ENCODE data around the gene GCSH. TPM values are rescaled to one million over a fixed set of nuclear protein-coding genes. Genes with fewer than 3 reads are reported as not detected.

Gene GCSH
- total RNA-seq, 4 donors from 2014 or later: 5.6 to 13.0 (median 8.9) TPM; not detected in 1

DNA sequence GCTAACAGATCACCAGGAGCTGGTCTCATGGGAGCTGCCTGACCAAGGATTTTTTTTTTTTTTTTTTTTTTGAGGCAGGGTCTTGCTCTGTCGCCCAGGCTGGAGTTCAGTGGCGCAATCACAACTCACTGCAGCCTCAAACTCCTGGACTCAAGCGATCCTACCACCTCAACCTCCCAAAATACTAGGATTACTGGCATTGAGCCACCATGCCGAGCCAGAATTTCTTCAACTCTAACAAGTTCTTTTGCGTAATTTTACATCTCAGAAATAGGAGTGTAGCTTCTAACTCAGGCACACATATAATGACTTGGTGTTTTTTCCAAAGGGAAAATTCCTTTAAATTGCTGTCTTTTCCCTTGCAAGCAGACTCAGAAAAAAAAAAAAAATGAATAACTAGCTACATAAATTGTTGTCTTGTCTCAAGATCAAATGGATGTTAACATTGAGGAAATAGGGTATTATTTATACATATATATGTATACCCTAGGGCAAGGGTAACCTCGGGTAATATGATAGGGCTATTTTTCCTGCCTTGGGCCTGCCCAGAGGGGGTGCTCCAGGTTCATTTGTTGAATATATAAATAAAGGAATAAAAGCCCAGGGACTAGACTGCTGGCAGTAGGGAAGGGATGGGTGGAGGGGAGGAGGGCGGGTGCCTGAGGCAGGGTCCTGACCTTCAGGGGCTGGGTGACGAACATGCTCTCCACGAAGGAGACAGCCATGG, 42.8 kb upstream of the GCSH start:
- intact Hi-C loops (cut with DNase I; ENCODE audit: low total_unique reads): no loop called here
- no peak for TF ChIP-seq EP300 (IDR thresholded peaks at IDR 0.05; ENCODE audit: low read depth)
- TF ChIP-seq POLR2A (IDR thresholded peaks at IDR 0.05): no peak
- TF ChIP-seq POLR2AphosphoS5 (IDR thresholded peaks at IDR 0.05): no peak
- TF ChIP-seq, protein P1, sequence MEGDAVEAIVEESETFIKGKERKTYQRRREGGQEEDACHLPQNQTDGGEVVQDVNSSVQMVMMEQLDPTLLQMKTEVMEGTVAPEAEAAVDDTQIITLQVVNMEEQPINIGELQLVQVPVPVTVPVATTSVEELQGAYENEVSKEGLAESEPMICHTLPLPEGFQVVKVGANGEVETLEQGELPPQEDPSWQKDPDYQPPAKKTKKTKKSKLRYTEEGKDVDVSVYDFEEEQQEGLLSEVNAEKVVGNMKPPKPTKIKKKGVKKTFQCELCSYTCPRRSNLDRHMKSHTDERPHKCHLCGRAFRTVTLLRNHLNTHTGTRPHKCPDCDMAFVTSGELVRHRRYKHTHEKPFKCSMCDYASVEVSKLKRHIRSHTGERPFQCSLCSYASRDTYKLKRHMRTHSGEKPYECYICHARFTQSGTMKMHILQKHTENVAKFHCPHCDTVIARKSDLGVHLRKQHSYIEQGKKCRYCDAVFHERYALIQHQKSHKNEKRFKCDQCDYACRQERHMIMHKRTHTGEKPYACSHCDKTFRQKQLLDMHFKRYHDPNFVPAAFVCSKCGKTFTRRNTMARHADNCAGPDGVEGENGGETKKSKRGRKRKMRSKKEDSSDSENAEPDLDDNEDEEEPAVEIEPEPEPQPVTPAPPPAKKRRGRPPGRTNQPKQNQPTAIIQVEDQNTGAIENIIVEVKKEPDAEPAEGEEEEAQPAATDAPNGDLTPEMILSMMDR (IDR thresholded peaks at IDR 0.05): no peak
- WGBS, 2 donors (ENCODE audit: low coverage in 1 of 2): 80 to 81% methylated on average over 8 to 9 of the region's 9 CpGs

DNA sequence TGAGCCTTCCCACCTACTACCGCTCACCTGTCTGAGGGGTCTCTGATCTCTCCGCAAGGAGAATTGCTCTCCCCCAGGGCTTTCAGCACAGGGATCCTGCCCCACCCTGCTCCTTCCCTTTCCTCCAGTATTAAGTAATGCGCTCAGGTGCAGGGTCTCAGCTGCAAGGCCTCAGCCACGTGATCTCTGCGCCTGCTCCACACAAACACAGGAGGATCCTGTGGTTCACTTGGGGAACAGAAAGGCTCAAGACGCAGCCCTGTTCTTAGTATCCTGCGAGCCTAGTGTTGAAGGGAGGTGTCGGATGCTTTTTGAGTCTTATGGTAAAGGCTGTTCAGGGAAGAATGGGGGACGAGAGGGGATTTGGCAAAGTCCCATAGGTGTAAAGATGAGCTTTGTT, 41.6 kb upstream of the GCSH start:
- 73 to 85% methylated on average over 4 to 9 of the region's 9 CpGs for WGBS, 2 donors (ENCODE audit: low coverage in 1 of 2)
- Histone ChIP-seq H3K4me3 (no peak overlapping the region), H3K27ac (no peak overlapping the region), H3K4me1 (no peaks in the 10 kb centered on the region), H3K9me3 (no peaks in the 10 kb centered on the region), H3K27me3 (no peaks in the 10 kb centered on the region), H3K36me3 (no peaks in the 10 kb centered on the region)
- no peak for DNase-seq
- TF ChIP-seq, protein P1 (IDR thresholded peaks at IDR 0.05): no peak
- TF ChIP-seq EP300 (IDR thresholded peaks at IDR 0.05; ENCODE audit: low read depth) (no peak), POLR2A (IDR thresholded peaks at IDR 0.05) (no peak), POLR2AphosphoS5 (IDR thresholded peaks at IDR 0.05) (no peak)
- in situ Hi-C loops (cut with MboI; ENCODE audit: low pct_ligation_motif_present in 1 of 4, low pct_unique_long_range_greater_than_20kb in 1 of 4, low sequenced_read_pairs in 3 of 4) (no loop called here), intact Hi-C loops (cut with DNase I; ENCODE audit: low total_unique reads) (no loop called here)

More for the DNA sequence above, 42.8 kb upstream of the GCSH start:
- DNase-seq: no peak
- Histone ChIP-seq H3K4me3 (no peak overlapping the region), H3K27ac (no peak overlapping the region), H3K36me3 (no peaks in the 10 kb centered on the region), H3K4me1 (no peaks in the 10 kb centered on the region), H3K27me3 (no peaks in the 10 kb centered on the region), H3K9me3 (no peaks in the 10 kb centered on the region)
- in situ Hi-C loops (cut with MboI; ENCODE audit: low pct_ligation_motif_present in 1 of 4, low pct_unique_long_range_greater_than_20kb in 1 of 4, low sequenced_read_pairs in 3 of 4): no loop called here

DNA sequence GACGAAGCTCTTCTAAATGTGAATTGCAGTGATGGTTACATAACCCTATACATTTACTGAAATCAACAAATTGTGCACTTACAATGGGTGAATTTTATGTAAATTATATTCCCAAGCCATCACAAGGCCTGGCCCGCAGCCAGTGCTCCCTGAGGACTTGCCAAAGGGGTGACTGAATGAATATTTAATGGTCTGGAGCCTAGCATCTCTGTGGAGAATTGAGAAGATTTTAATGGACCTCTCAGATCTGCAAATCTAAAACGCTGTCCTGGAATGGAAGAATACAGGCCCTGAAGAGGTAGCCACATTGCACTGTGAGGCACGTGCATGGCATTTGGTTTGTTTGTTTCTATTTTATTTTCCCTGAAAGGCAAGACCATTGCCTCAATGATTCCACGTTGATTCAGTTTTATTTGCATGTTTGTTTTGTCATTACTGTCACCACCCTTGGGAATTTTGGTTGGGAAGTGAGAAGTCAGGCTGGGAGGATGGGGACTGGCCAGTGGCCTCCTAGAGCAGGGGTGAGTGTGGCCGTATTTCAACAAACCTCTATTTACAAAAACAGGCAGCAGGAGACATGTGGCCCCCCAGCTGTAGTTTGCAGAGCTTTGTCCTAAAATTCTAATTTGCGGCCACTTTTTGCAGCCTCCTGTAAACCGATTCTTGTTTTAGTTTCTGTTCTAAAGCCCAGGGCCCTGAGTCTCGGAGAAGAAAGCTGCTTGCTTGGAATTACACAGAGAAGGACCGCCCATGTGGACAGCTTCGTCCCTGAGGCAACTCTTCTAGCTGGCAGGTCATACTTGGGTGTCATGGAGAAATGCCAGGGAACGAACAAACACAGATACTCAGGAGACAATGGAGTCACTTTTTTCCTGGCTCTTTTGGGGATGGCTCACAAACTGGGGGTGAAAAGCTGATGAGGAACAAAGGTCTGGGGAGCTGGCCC, 40.5 kb upstream of the GCSH start:
- 55 to 65% methylated on average over 4 to 12 of the region's 12 CpGs for WGBS, 2 donors (ENCODE audit: low coverage in 1 of 2)
- H3K27ac ChIP-seq: peak overlapping the region in 2 of 4 donors; percentile 28 to 58
- no peak for TF ChIP-seq POLR2AphosphoS5 (IDR thresholded peaks at IDR 0.05)
- TF ChIP-seq POLR2A (IDR thresholded peaks at IDR 0.05): no peak
- TF ChIP-seq, protein P1 (IDR thresholded peaks at IDR 0.05): no peak
- no peak for TF ChIP-seq EP300 (IDR thresholded peaks at IDR 0.05; ENCODE audit: low read depth)
- H3K36me3 ChIP-seq: no peaks in the 10 kb centered on the region
- no peaks in the 10 kb centered on the region for H3K9me3 ChIP-seq
- H3K27me3 ChIP-seq: no peaks in the 10 kb centered on the region
- in situ Hi-C loops (cut with MboI; ENCODE audit: low pct_ligation_motif_present in 1 of 4, low pct_unique_long_range_greater_than_20kb in 1 of 4, low sequenced_read_pairs in 3 of 4) (no loop called here), intact Hi-C loops (cut with DNase I; ENCODE audit: low total_unique reads) (no loop called here)
- peak overlapping the region in 1 of 4 donors; percentile 19 for H3K4me3 ChIP-seq
- H3K4me1 ChIP-seq: no peaks in the 10 kb centered on the region
- DNase-seq: no peak

DNA sequence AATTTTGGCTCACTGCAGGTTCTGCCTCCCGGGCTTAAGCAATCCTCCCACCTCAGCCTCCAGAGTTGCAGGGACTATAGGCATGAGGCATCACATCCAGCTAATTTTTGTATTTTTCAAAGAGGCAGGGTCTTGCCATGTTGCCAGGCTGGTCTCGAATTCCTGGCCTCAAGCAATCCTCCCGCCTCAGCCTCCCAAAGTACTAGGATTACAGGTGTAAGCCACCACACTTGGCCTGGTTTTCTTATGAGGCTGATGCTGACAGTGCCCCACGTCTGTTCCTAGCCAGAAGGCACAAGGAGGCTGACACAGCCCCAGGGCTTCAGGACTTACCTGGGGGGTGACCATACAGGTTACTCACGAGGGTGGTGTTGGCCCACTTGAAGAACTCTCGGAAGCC, 33.9 kb upstream of the GCSH start:
- H3K4me3 ChIP-seq: no peak overlapping the region
- no peaks in the 10 kb centered on the region for H3K9me3 ChIP-seq
- no peak for DNase-seq
- no peaks in the 10 kb centered on the region for H3K27me3 ChIP-seq
- TF ChIP-seq, protein P1 (IDR thresholded peaks at IDR 0.05): no peak
- no peak for TF ChIP-seq POLR2A (IDR thresholded peaks at IDR 0.05)
- H3K4me1 ChIP-seq: no peaks in the 10 kb centered on the region
- 76% methylated on average over 6 of the region's 6 CpGs; no CpG with 5 or more reads in 1 of the 2 donors for WGBS, 2 donors (ENCODE audit: low coverage in 1 of 2)
- H3K27ac ChIP-seq: no peak overlapping the region
- no peaks in the 10 kb centered on the region for H3K36me3 ChIP-seq
- in situ Hi-C loops (cut with MboI; ENCODE audit: low pct_ligation_motif_present in 1 of 4, low pct_unique_long_range_greater_than_20kb in 1 of 4, low sequenced_read_pairs in 3 of 4): no loop called here
- intact Hi-C loops (cut with DNase I; ENCODE audit: low total_unique reads): no loop called here

All from transverse colon (tissue), 4 donors.